ENCODE data around the gene ANKLE2. TPM values are rescaled to one million over a fixed set of nuclear protein-coding genes. Genes with fewer than 3 reads are reported as not detected.

Gene ANKLE2
- total and polyA plus RNA-seq, 10 donors = 25.7 to 86.5 (median 76.2) TPM

DNA sequence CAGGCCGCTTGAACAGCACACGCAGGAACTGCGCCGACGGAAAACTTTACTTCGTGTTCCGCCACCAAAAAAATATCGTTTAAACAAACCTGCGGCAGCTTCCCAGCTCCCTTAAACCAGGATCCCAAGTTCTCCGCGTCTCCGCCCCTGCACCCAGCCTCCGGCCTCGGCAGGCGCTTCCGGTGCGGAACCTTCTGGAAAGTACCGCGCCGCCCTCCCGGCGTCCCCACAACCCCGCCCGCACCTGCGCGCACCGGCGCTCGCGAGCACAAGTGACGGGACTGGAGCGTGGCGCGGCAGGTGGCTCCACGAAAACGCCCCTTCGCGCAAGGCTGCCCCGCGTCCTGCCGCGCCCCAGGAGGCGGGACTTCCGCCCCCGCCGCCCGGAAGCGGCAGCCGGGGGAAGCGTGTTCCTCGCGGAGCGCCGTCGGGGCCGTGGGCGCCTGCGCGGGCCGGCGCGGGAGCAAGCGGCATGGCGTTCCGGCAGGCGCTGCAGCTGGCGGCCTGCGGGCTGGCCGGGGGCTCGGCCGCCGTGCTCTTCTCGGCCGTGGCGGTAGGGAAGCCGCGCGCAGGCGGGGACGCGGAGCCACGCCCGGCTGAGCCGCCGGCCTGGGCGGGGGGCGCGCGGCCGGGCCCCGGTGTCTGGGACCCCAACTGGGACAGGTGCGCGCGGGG lies 51.1 kb downstream of the ANKLE2 start, which contains the start of gene PGAM5:
Gene PGAM5 (plus strand): TSS at position 438 of the 675 bp plus-strand sequence. CDS start 35 bp downstream, at position 473.
- peak within 1 kb of the TSS; percentile 39 to 93 (median 86) for H3K27ac ChIP-seq
- H3K4me1 ChIP-seq = peaks cover 14 to 44% (median 31%) of the 10 kb centered on the region in 6 donors
- H3K4me3 ChIP-seq = peak within 1 kb of the TSS; percentile 64 to 98 (median 92)
- TF ChIP-seq, protein P1, sequence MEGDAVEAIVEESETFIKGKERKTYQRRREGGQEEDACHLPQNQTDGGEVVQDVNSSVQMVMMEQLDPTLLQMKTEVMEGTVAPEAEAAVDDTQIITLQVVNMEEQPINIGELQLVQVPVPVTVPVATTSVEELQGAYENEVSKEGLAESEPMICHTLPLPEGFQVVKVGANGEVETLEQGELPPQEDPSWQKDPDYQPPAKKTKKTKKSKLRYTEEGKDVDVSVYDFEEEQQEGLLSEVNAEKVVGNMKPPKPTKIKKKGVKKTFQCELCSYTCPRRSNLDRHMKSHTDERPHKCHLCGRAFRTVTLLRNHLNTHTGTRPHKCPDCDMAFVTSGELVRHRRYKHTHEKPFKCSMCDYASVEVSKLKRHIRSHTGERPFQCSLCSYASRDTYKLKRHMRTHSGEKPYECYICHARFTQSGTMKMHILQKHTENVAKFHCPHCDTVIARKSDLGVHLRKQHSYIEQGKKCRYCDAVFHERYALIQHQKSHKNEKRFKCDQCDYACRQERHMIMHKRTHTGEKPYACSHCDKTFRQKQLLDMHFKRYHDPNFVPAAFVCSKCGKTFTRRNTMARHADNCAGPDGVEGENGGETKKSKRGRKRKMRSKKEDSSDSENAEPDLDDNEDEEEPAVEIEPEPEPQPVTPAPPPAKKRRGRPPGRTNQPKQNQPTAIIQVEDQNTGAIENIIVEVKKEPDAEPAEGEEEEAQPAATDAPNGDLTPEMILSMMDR (IDR thresholded peaks at IDR 0.05 in 8 of 11, conservative IDR thresholded peaks at IDR 0.05 in 3 of 11) = peak in 3 of 11 experiments; percentile 18 to 31 (median 25)
- TF ChIP-seq POLR2AphosphoS5 (IDR thresholded peaks at IDR 0.05) (peak; percentile 93 to 95 (median 93)), POLR2A (IDR thresholded peaks at IDR 0.05) (peak in 1 of 3 donors; percentile 47)
- H3K27me3 ChIP-seq (replicated peaks in 1 of 7) = no peaks in the 10 kb centered on the region
- peak; percentile 97 for DNase-seq
- intact Hi-C loops (cut with DNase I; ENCODE audit: low total_unique reads) = no loop called here
- peaks cover 0 to 32% (median 15%) of the 10 kb centered on the region in 8 donors for H3K9me3 ChIP-seq
- peaks cover 0 to 29% (median 7%) of the 10 kb centered on the region in 6 donors for H3K36me3 ChIP-seq
- WGBS, 5 donors = 0 to 2% (median 1%) methylated on average over 24 to 94 of the region's 94 CpGs

DNA sequence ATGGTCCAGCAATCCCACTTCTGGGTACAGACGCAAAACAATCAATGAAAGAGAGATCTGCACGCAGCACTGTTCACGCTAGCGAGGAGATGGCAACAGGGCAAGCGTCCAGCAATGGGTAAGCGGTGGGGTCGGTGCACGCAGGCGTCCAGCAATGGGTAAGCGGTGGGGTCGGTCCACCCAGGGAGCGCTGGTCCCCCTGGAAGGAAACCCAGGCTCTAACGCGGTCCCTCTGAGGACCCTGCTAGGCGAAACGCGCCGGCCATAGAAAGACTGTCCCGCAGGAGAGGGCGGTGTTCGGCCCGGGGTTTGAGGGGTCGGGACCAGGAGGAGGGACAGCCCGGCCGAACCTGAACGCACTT lies 51.6 kb downstream of the ANKLE2 start:
- Histone ChIP-seq H3K9me3 (peaks cover 0 to 32% (median 15%) of the 10 kb centered on the region in 8 donors), H3K27ac (peak overlapping the region; percentile 39 to 93 (median 86)), H3K27me3 (replicated peaks in 1 of 7) (no peaks in the 10 kb centered on the region), H3K4me1 (peaks cover 14 to 44% (median 31%) of the 10 kb centered on the region in 6 donors), H3K4me3 (peak overlapping the region; percentile 64 to 98 (median 92)), H3K36me3 (peaks cover 0 to 24% (median 6%) of the 10 kb centered on the region in 6 donors)
- DNase-seq = peak; percentile 87
- 1 to 9% (median 3%) methylated on average over 17 to 26 of the region's 26 CpGs for WGBS, 5 donors
- intact Hi-C loops (cut with DNase I; ENCODE audit: low total_unique reads) = no loop called here
- TF ChIP-seq, protein P1 (IDR thresholded peaks at IDR 0.05 in 8 of 11, conservative IDR thresholded peaks at IDR 0.05 in 3 of 11) = no peak
- no peak for TF ChIP-seq POLR2A (IDR thresholded peaks at IDR 0.05)
- no peak for TF ChIP-seq POLR2AphosphoS5 (IDR thresholded peaks at IDR 0.05)

GRCh38 chr12:132708150-132708549 lies 53.5 kb downstream of the ANKLE2 start:
- no peak for DNase-seq
- TF ChIP-seq POLR2A (IDR thresholded peaks at IDR 0.05) = no peak
- TF ChIP-seq, protein P1 (IDR thresholded peaks at IDR 0.05 in 8 of 11, conservative IDR thresholded peaks at IDR 0.05 in 3 of 11) = no peak
- no peak for TF ChIP-seq POLR2AphosphoS5 (IDR thresholded peaks at IDR 0.05)
- peaks cover 0 to 32% (median 15%) of the 10 kb centered on the region in 8 donors for H3K9me3 ChIP-seq
- H3K36me3 ChIP-seq = peaks cover 0 to 23% (median 0%) of the 10 kb centered on the region in 6 donors
- WGBS, 5 donors = 80 to 93% (median 92%) methylated on average over 2 of the region's 2 CpGs
- intact Hi-C loops (cut with DNase I; ENCODE audit: low total_unique reads) = no loop called here
- H3K27me3 ChIP-seq (replicated peaks in 1 of 7) = no peaks in the 10 kb centered on the region
- no peak overlapping the region for H3K4me3 ChIP-seq
- H3K27ac ChIP-seq = no peak overlapping the region
- peaks cover 14 to 36% (median 29%) of the 10 kb centered on the region in 6 donors for H3K4me1 ChIP-seq

DNA sequence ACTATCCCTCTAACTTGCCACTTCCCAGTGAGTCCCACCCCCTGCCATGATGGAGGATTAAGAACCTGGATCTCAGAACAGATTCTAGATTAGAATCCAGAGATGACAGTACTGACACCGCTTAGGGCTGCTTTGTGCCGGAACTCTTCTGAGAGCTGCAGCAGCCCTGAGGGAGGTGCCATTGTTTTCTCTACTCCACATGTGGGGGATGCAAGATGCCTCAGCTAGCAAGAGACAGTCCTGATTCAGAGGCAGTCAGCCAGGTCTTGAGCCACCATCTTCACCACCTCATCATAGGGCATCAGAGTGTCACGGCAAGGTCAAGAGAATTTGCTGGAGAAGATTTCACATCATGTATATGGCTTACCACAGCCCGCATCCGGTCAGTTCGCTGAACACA lies 54.4 kb downstream of the ANKLE2 start:
- WGBS, 5 donors = 94 to 99% (median 97%) methylated on average over 6 of the region's 6 CpGs
- intact Hi-C loops (cut with DNase I; ENCODE audit: low total_unique reads) = no loop called here
- H3K27ac ChIP-seq = no peak overlapping the region
- TF ChIP-seq POLR2AphosphoS5 (IDR thresholded peaks at IDR 0.05) = no peak
- TF ChIP-seq POLR2A (IDR thresholded peaks at IDR 0.05) = no peak
- TF ChIP-seq, protein P1 (IDR thresholded peaks at IDR 0.05 in 8 of 11, conservative IDR thresholded peaks at IDR 0.05 in 3 of 11) = no peak
- peaks cover 0 to 32% (median 3%) of the 10 kb centered on the region in 6 donors for H3K36me3 ChIP-seq
- peaks cover 14 to 27% (median 20%) of the 10 kb centered on the region in 6 donors for H3K4me1 ChIP-seq
- H3K4me3 ChIP-seq = no peak overlapping the region
- DNase-seq = no peak
- no peaks in the 10 kb centered on the region for H3K27me3 ChIP-seq (replicated peaks in 1 of 7)
- H3K9me3 ChIP-seq = peaks cover 0 to 32% (median 15%) of the 10 kb centered on the region in 8 donors

Measured in spleen (tissue), 11 donors.